ENCODE results near the gene CADPS2. TPM values are rescaled to one million over a fixed set of nuclear protein-coding genes. Genes with fewer than 3 reads are reported as not detected.

CADPS2 gene
- total and polyA plus RNA-seq, 2 of the 8 experiments (the other 6 are each of a cell fraction or from before 2014, with no cell fraction given), result 8.9 to 22.3 TPM

DNA sequence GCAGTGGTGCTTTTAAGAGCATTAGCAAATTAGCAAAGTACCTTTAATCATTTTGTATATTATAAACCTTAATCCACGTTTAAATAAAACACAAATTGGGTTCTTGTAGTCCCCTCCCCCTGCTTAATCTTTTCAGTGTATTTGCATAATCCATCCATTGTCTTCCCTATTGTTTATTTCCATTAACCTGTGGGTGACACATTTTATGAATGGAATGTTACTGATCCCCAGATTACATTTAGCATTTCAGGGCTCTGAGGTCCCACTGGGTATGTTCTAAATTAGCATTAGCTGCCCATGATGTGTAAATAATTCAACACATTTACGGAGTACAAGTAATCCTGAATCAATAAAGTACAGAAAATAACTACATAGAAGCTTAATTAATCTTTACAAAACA lies 443.3 kb downstream of the CADPS2 start (continued):
- TF ChIP-seq, protein P1, sequence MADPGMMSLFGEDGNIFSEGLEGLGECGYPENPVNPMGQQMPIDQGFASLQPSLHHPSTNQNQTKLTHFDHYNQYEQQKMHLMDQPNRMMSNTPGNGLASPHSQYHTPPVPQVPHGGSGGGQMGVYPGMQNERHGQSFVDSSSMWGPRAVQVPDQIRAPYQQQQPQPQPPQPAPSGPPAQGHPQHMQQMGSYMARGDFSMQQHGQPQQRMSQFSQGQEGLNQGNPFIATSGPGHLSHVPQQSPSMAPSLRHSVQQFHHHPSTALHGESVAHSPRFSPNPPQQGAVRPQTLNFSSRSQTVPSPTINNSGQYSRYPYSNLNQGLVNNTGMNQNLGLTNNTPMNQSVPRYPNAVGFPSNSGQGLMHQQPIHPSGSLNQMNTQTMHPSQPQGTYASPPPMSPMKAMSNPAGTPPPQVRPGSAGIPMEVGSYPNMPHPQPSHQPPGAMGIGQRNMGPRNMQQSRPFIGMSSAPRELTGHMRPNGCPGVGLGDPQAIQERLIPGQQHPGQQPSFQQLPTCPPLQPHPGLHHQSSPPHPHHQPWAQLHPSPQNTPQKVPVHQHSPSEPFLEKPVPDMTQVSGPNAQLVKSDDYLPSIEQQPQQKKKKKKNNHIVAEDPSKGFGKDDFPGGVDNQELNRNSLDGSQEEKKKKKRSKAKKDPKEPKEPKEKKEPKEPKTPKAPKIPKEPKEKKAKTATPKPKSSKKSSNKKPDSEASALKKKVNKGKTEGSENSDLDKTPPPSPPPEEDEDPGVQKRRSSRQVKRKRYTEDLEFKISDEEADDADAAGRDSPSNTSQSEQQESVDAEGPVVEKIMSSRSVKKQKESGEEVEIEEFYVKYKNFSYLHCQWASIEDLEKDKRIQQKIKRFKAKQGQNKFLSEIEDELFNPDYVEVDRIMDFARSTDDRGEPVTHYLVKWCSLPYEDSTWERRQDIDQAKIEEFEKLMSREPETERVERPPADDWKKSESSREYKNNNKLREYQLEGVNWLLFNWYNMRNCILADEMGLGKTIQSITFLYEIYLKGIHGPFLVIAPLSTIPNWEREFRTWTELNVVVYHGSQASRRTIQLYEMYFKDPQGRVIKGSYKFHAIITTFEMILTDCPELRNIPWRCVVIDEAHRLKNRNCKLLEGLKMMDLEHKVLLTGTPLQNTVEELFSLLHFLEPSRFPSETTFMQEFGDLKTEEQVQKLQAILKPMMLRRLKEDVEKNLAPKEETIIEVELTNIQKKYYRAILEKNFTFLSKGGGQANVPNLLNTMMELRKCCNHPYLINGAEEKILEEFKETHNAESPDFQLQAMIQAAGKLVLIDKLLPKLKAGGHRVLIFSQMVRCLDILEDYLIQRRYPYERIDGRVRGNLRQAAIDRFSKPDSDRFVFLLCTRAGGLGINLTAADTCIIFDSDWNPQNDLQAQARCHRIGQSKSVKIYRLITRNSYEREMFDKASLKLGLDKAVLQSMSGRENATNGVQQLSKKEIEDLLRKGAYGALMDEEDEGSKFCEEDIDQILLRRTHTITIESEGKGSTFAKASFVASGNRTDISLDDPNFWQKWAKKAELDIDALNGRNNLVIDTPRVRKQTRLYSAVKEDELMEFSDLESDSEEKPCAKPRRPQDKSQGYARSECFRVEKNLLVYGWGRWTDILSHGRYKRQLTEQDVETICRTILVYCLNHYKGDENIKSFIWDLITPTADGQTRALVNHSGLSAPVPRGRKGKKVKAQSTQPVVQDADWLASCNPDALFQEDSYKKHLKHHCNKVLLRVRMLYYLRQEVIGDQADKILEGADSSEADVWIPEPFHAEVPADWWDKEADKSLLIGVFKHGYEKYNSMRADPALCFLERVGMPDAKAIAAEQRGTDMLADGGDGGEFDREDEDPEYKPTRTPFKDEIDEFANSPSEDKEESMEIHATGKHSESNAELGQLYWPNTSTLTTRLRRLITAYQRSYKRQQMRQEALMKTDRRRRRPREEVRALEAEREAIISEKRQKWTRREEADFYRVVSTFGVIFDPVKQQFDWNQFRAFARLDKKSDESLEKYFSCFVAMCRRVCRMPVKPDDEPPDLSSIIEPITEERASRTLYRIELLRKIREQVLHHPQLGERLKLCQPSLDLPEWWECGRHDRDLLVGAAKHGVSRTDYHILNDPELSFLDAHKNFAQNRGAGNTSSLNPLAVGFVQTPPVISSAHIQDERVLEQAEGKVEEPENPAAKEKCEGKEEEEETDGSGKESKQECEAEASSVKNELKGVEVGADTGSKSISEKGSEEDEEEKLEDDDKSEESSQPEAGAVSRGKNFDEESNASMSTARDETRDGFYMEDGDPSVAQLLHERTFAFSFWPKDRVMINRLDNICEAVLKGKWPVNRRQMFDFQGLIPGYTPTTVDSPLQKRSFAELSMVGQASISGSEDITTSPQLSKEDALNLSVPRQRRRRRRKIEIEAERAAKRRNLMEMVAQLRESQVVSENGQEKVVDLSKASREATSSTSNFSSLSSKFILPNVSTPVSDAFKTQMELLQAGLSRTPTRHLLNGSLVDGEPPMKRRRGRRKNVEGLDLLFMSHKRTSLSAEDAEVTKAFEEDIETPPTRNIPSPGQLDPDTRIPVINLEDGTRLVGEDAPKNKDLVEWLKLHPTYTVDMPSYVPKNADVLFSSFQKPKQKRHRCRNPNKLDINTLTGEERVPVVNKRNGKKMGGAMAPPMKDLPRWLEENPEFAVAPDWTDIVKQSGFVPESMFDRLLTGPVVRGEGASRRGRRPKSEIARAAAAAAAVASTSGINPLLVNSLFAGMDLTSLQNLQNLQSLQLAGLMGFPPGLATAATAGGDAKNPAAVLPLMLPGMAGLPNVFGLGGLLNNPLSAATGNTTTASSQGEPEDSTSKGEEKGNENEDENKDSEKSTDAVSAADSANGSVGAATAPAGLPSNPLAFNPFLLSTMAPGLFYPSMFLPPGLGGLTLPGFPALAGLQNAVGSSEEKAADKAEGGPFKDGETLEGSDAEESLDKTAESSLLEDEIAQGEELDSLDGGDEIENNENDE (IDR thresholded peaks at IDR 0.05; ENCODE audit: insufficient replicate concordance, low read length), result peak; percentile 93
- TF ChIP-seq EZH2 (IDR thresholded peaks at IDR 0.05; ENCODE audit: low read depth, low read length, severe bottlenecking) (no peak), RBBP5 (IDR thresholded peaks at IDR 0.05; ENCODE audit: borderline replicate concordance, low read depth, low read length) (no peak), TBP (IDR thresholded peaks at IDR 0.05; ENCODE audit: low read depth, low read length) (no peak), NANOG (IDR thresholded peaks at IDR 0.05; ENCODE audit: insufficient read depth, low read depth, low read length, poor library complexity, severe bottlenecking) (no peak), SP1 (IDR thresholded peaks at IDR 0.05; ENCODE audit: low read depth, low read length) (peak; percentile 53), SRF (IDR thresholded peaks at IDR 0.05; ENCODE audit: low read depth, low read length) (no peak), TEAD4 (IDR thresholded peaks at IDR 0.05; ENCODE audit: low read depth, low read length) (peak; percentile 39; the same call in 1 of the 2 replicates), RFX5 (IDR thresholded peaks at IDR 0.05; ENCODE audit: borderline replicate concordance, low read depth, low read length) (no peak), CTBP2 (IDR thresholded peaks at IDR 0.05; ENCODE audit: borderline replicate concordance, insufficient read depth, insufficient read length, low read length) (no peak), CHD1 (IDR thresholded peaks at IDR 0.05; ENCODE audit: low read depth, low read length) (no peak)

Measured in H1 (cell line).